ENCODE data around the gene BET1L.

GRCh38 chr11:216081-216974 is 9.1 kb upstream of the BET1L start:
- no peak for TF ChIP-seq CTCF (conservative IDR thresholded peaks at IDR 0.05; ENCODE audit: low read depth in 2 of 2)
- TF ChIP-seq ZNF331 (CRISPR knock-in tag; IDR thresholded peaks at IDR 0.05; ENCODE audit: low read depth): no peak
- 0 out of 2 replicates have a peak, but pooled peaks have one; percentile 5 for TF ChIP-seq POLR2AphosphoS5 (IDR thresholded peaks at IDR 0.05; ENCODE audit: low read depth)
- TF ChIP-seq REST (IDR thresholded peaks at IDR 0.05; ENCODE audit: unreplicated experiment): no peak
- no peak for TF ChIP-seq JUNB (IDR thresholded peaks at IDR 0.05; ENCODE audit: unreplicated experiment)
- no peak for TF ChIP-seq EZH2 (IDR thresholded peaks at IDR 0.05; ENCODE audit: low read depth, unreplicated experiment)
